HUES6 (cell line): ENCODE measurements around the gene SNTA1.
"Not testable (repeated sequence)": the region's sequence is repeated elsewhere in the genome, so short reads cannot be mapped to it uniquely, and the experiment has no call there.

Source experiments
- H3K27ac ChIP-seq: 2 replicates; pipeline ENCODE4 v1.7.0; 2013; ENCODE audit warnings: low read depth, mild to moderate bottlenecking, low read length, inconsistent platforms
- H3K27me3 ChIP-seq: 2 replicates; pipeline ENCODE4 v1.6.1; 2013; ENCODE audit warnings: low read length; ENCODE audit not compliant: control insufficient read depth, insufficient read depth
- H3K36me3 ChIP-seq: 2 replicates; pipeline ENCODE4 v1.6.1; 2013; ENCODE audit warnings: low read length; ENCODE audit not compliant: control insufficient read depth, insufficient read depth
- H3K4me1 ChIP-seq: 2 replicates; pipeline ENCODE4 v1.6.1; 2013; ENCODE audit warnings: low read length; ENCODE audit not compliant: control insufficient read depth, insufficient read depth
- H3K4me3 ChIP-seq: 2 replicates; pipeline ENCODE4 v1.5.1; 2013; ENCODE audit warnings: low read depth, low read length
- H3K9ac ChIP-seq: one replicate; pipeline ENCODE4 v1.6.1; 2013; ENCODE audit warnings: mild to moderate bottlenecking, low read length
- H3K9me3 ChIP-seq: 2 replicates; pipeline ENCODE4 v1.6.1; 2013; ENCODE audit warnings: low read depth, low read length; ENCODE audit not compliant: control insufficient read depth, insufficient read depth

SNTA1 gene

DNA sequence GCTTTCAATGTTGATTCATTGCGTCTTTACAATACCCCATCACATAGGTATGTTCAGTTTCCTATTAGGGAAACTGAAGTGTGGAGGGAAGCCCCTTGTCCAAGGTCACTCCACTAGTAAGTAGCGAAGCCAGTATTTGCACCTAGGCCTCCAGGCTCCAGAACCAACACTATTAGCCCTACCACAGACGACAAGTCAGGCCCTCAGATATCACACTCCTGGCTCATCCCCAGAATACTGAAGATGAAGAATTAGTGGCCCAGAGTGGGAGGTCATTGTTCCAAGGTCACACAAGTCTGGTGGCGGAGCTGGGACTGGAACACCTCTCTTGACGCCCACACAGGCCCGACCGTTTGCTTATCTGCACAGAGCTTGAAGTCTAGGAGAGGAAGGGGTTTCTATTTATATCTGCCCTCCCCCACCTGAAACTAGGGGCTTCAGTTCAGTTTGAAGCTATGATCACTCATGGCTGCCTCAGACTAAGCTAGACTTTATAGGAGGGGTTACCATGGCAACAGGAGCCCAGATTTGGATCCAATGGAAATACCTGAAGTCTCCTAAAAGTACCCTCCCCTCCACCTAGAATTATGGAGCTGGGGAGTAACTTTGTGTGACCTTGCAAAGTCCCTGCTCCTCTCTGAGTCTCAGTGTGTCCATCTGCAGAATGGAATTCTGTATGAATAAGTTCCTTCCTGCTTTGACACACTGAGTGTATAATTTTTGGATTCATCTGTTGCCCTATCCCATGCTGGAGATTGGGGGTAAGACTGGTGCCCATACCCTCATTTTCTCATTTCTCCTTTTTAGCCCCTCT is 2.2 kb downstream of the SNTA1 start:
- no peak overlapping the region for H3K9ac ChIP-seq
- H3K36me3 ChIP-seq = no peaks in the 10 kb centered on the region
- peaks cover 25% of the 10 kb centered on the region for H3K27me3 ChIP-seq
- no peaks in the 10 kb centered on the region for H3K9me3 ChIP-seq
- H3K4me3 ChIP-seq = no peak overlapping the region
- H3K4me1 ChIP-seq = peaks cover 12% of the 10 kb centered on the region
- no peak overlapping the region for H3K27ac ChIP-seq

DNA sequence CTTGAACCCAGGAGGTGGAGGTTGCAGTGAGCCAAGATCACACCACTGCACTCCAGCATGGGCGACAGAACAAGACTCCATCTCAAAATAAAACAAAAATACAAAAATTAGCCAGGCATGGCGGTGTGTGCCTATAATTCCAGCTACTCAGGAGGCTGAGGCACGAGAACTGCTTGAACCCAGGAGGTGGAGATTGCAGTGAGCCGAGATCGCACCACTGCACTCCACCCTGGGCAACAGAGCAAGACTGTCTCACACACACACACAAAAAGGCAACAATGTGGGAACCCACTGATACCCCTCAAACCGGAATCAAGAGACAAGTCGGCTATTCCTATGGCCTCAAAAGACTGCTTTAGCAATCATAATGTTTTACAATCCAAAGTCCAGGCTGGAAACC is 3.0 kb downstream of the SNTA1 start:
- H3K27ac ChIP-seq, H3K9me3 ChIP-seq, H3K4me3 ChIP-seq, H3K36me3 ChIP-seq, H3K9ac ChIP-seq: not testable (repeated sequence)
- Histone ChIP-seq H3K4me1 (peaks cover 12% of the 10 kb centered on the region), H3K27me3 (peaks cover 25% of the 10 kb centered on the region)

DNA sequence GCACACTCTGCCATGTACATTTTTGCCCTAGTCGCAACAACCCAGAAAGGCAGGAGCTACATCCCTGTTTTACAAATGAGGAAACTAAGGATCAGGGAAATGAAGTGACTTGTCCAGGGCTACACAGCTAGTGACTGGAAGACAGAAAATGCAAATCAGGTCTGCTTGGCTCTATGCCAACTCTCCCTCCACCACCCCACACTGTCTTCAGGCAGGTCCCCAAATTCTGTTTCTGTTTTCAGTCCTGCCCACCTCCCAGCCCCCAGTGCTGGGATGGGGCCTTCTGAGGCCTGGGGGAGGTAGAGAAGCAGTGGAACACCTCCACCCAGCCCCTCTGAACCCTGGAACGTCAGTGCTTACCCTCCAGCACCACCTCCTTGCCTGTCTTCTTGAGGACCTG is 5.1 kb downstream of the SNTA1 start:
- Histone ChIP-seq H3K4me1 (peaks cover 7% of the 10 kb centered on the region; the same call in 1 of the 2 replicates), H3K9ac (no peak overlapping the region), H3K36me3 (no peaks in the 10 kb centered on the region), H3K27ac (no peak overlapping the region), H3K27me3 (peaks cover 25% of the 10 kb centered on the region), H3K9me3 (no peaks in the 10 kb centered on the region), H3K4me3 (no peak overlapping the region)

DNA sequence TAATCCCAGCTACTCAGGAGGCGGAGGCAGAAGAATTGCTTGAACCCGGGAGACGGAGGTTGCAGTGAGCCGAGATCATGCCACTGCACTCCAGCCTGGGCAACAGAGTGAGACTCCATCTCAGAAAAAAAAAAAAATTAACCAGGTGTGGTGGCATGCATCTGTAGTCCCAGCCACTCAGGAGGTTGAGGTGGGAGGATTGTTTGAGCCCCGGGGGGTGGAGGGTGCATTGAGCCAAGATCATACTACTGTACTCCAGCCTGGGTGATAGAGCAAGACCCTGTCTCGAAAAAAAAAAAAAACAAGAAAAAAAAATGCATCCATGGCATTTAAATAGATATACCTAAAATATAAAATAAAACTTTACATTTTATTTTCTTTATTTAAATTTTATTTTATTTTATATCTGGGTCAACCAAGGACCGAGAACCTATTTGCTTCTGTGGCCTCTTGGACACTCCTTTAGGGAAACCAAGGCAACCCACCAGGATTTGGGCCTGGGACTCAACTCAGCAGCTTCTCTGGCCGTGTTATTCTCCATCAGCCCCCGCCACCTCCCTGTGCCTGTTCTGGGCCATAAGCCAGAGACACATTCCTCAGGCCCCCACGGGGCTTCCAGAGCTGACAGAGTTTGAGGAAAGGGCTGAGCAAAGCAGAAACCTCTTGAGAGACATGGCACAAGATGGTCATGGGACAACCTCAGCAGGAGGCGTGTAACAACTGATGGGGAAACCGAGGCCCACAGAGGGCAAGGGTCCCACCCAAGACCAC is 6.2 kb downstream of the SNTA1 start:
- Histone ChIP-seq H3K4me3 (no peak overlapping the region), H3K27me3 (peaks cover 14% of the 10 kb centered on the region), H3K36me3 (no peaks in the 10 kb centered on the region), H3K9me3 (no peaks in the 10 kb centered on the region), H3K27ac (no peak overlapping the region), H3K4me1 (no peaks in the 10 kb centered on the region), H3K9ac (no peak overlapping the region)

DNA sequence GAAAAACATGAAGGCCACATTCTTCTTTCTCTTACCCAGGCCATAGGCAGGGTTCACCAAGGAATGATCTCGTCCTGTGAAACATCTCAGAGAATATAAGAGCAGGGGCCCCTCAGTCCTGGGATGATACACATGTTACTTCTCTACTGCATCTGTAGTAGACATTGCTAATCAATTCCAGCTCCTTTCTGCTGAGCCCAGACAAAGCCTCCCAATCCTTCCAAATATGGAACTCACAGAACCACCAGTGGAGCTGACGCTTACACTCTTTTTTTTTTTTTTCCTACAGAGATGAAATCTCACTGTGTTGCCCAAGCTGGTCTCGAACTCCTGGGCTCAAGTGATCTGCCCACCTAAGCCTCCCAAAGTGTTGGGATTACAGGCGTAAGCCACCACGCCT is 9.1 kb downstream of the SNTA1 start:
- Histone ChIP-seq H3K4me3 (no peak overlapping the region), H3K4me1 (no peaks in the 10 kb centered on the region), H3K27me3 (no peaks in the 10 kb centered on the region), H3K27ac (no peak overlapping the region), H3K36me3 (no peaks in the 10 kb centered on the region), H3K9ac (no peak overlapping the region), H3K9me3 (no peaks in the 10 kb centered on the region)

DNA sequence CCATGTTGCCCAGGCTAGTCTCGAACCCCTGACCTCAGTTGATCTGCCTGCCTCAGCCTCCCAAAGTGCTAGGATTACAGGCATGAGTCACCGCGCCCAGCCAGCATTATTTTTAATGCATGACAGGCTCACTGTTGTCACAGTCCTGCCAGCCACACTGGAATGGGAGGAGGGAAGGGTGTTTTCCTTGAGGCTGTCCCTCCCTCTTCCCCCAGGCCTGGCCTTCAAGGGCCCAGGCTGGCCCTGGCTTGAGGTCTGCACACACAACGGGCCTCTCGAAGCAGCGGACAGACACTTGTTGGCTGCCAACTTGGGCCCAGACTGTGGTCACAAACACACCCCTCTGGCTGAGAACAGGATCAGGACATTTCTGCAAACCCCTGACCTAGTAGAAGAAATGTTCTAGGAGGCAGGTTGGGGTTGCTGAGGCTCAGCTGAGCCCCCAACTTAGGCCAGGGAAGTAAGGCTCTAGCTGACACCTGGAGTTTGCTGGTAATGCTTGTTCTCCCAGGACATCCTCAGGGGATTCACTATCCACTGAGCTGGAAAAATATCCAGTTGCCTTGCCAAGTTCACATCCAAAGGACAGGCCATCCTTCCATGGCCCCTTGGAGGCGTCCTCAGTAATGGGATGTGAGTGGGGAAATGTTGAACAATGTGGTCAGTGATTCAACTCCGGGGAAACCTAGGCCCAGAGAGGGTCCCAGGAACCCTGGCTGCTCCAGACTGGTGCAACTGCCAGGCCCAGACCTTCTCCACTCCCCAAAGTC is 9.9 kb downstream of the SNTA1 start:
- H3K4me1 ChIP-seq = no peaks in the 10 kb centered on the region
- H3K36me3 ChIP-seq = no peaks in the 10 kb centered on the region
- H3K9ac ChIP-seq = no peak overlapping the region
- H3K27ac ChIP-seq = no peak overlapping the region
- no peak overlapping the region for H3K4me3 ChIP-seq
- no peaks in the 10 kb centered on the region for H3K27me3 ChIP-seq
- no peaks in the 10 kb centered on the region for H3K9me3 ChIP-seq

DNA sequence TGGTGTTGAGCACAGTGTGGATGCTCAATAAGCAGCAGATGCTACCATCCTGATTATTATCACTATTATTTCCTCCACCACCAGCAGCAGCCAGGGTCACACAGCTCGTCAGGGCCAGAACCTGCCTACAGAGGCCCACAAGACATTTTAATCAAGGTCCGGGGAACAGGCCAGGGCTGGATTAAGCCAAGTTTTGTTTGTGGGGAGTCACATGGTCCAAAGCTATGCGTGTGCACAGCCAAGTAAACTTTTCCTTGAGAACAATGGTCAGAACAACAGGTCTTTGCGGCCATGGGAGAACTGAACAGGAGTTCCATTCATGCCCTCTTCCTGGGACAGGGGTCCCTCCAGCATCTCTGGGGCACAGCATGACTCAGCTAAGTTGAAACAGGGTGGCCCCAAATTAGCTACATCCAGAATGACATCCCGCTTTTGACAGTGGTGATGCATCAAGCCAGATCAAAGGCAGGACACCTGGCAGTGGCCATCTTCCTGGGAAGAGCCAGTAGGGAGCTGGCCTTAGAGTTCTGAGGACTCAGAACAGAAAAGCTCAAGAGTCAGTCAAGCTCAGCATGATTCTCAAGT is 11.7 kb downstream of the SNTA1 start:
- Histone ChIP-seq H3K27ac (no peak overlapping the region), H3K36me3 (no peaks in the 10 kb centered on the region), H3K4me1 (no peaks in the 10 kb centered on the region), H3K27me3 (no peaks in the 10 kb centered on the region), H3K9me3 (no peaks in the 10 kb centered on the region), H3K4me3 (no peak overlapping the region), H3K9ac (no peak overlapping the region)

DNA sequence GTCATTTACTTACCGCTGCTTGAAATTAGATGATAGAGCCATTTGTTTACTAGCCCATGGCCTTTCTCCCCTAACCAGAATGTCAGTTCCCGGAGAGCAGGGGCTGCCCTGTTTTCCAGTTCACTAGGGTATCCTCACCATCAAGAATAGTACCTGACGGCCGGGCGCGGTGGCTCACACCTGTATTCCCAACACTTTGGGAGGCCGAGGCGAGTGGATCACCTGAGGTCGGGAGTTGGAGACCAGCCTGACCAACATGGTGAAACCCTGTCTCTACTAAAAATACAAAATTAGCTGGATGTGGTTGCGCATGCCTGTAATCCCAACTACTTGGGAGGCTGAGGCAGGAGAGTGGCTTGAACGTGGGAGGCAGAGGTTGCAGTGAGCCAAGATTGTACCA is 19.7 kb downstream of the SNTA1 start:
- not testable (repeated sequence) for H3K9ac ChIP-seq, H3K27ac ChIP-seq

DNA sequence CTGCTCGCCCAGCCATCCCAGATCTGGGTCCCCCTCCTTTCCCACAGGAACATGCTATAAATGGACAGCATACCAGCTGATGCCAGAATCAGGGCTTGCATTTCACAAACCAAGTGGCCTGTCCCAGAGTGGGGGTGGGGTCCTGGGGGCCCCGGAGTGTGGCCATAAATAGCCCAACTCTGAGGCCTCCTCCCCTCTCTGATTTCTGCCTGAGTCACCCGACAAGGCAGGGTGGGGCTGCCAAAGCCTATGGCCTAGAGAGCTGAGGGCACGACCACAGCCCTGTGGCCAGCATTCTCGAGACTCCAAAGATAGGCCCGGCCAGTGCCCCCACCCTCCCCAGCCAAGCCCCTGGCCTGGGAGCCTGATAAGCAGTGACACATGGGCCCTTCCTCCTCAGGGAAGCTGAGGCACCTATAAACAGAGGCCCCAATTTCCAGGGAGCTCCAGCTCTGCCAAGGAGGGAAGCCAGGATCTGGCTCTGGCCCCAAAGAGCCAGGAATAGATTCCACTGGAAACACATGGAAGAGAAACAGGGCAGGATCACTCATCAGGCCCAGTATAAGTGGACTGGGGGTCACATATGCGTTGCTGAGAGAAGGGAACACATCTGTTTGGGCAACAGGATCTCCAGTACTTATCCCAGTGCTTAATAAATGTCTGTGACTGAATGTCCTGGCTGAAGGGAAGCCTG is 20.3 kb downstream of the SNTA1 start:
- Histone ChIP-seq H3K27ac (no peak overlapping the region), H3K4me3 (no peak overlapping the region), H3K9ac (no peak overlapping the region), H3K27me3 (no peaks in the 10 kb centered on the region), H3K9me3 (no peaks in the 10 kb centered on the region), H3K36me3 (no peaks in the 10 kb centered on the region), H3K4me1 (no peaks in the 10 kb centered on the region)

More for the DNA sequence above, 19.7 kb downstream of the SNTA1 start:
- not testable (repeated sequence) for H3K27me3 ChIP-seq, H3K4me3 ChIP-seq, H3K9me3 ChIP-seq, H3K36me3 ChIP-seq, H3K4me1 ChIP-seq

DNA sequence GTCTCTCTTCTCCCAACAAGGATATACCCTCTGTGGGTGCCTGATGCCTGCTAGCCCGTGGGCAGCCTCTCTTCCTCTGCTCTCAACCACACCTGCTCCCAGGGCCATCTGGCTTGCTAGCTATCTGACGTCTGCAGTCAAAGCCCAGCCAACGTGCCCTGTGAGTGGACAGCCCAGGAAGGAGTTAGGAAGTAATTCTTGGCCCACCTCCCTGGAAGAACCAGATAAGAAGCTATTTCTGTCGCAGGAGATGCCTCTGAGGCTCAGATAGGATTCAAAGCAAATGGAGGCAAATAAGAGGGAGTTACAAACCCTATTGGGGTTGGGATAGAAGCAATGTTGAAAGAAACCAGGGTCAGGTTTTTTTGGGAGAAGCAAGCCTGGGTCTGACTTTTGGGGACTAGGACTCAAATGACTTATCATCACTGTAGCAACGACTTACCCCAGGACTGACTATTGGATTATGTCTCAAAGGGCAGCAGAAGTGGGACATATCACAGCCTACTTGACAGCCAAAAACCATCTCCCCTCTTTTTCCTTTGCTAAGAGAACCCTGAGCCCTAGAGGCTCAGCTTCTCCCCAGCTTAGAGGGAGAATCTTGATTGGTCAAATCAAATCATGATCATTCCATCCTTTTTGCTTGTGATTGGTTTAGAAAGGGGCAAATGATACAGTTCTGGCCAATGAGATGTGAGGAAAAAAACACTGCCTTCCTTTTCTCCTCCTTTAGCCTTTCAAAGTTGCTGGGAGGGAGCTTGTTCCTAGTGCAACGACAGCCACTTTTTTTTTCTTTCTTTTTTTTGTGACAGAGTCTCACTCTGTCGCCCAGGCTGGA is 24.2 kb downstream of the SNTA1 start:
- H3K9ac ChIP-seq = no peak overlapping the region

More for the DNA sequence above, 24.2 kb downstream of the SNTA1 start:
- no peak overlapping the region for H3K27ac ChIP-seq
- no peaks in the 10 kb centered on the region for H3K36me3 ChIP-seq
- H3K27me3 ChIP-seq = no peaks in the 10 kb centered on the region
- H3K9me3 ChIP-seq = no peaks in the 10 kb centered on the region
- H3K4me1 ChIP-seq = no peaks in the 10 kb centered on the region
- H3K4me3 ChIP-seq = no peak overlapping the region
